Activated B cell treated with CpG ODN at 0.5 μM for 24 hours (primary cell): ENCODE results near the gene BPIFB2. TPM values are rescaled to one million over a fixed set of nuclear protein-coding genes. Genes with fewer than 3 reads are reported as not detected.

Source experiments
- ATAC-seq: fragments of 200-7000 bp; cut with Tn5 transposase; one replicate; pipeline ENCODE4 v1.10.0; 2021; ENCODE audit warnings: low read depth, mild to moderate bottlenecking, moderate library complexity
- CTCF ChIA-PET: fragments of 350-600 bp; sonication (Branson Sonifier 250); formaldehyde crosslinking; loops from one replicate; lab custom pipeline; 2021; ENCODE audit warnings: antibody characterized with exemption; lab: Charles Lee
- POLR2A ChIA-PET: fragments of 350-600 bp; sonication (Branson Sonifier 250); formaldehyde crosslinking; loops from one replicate; lab custom pipeline; 2021; ENCODE audit warnings: antibody characterized with exemption; lab: Charles Lee
- DNase-seq: peaks from one replicate; pipeline ENCODE4 v3.0.0; 2022
- H3K27ac Mint-ChIP-seq: one replicate; pipeline ENCODE4 v1.8.0; 2020; ENCODE audit warnings: mixed read lengths
- H3K27me3 Mint-ChIP-seq: one replicate; pipeline ENCODE4 v1.8.0; 2021; ENCODE audit warnings: mixed read lengths
- H3K36me3 Mint-ChIP-seq: one replicate; pipeline ENCODE4 v1.8.0; 2021; ENCODE audit warnings: low read depth, mixed read lengths
- H3K4me1 Mint-ChIP-seq: one replicate; pipeline ENCODE4 v1.8.0; 2021; ENCODE audit warnings: mixed read lengths
- H3K4me3 Mint-ChIP-seq: one replicate; pipeline ENCODE4 v1.8.0; 2020; ENCODE audit warnings: mild to moderate bottlenecking, mixed read lengths
- H3K9me3 Mint-ChIP-seq: one replicate; pipeline ENCODE4 v1.8.0; 2020; ENCODE audit warnings: mixed read lengths
- intact Hi-C: fragments of 100-400 bp; cut with micrococcal nuclease; formaldehyde crosslinking; loops from one replicate; pipeline ENCODE4 v1.15.1; 2024
- total RNA-seq: library from RNA; stranded (reverse); gene quantifications from 2 replicates; pipeline ENCODE4 v1.2.3, GENCODE V29; 2022
- TF ChIP-seq, protein P1 (sequence below): fragments of 200-600 bp; IDR thresholded peaks from one replicate; pipeline ENCODE4 v1.8.0; 2022; ENCODE audit warnings: antibody characterized with exemption, mild to moderate bottlenecking

BPIFB2 gene
- total RNA-seq, 1 donor from 2014 or later = not detected

DNA sequence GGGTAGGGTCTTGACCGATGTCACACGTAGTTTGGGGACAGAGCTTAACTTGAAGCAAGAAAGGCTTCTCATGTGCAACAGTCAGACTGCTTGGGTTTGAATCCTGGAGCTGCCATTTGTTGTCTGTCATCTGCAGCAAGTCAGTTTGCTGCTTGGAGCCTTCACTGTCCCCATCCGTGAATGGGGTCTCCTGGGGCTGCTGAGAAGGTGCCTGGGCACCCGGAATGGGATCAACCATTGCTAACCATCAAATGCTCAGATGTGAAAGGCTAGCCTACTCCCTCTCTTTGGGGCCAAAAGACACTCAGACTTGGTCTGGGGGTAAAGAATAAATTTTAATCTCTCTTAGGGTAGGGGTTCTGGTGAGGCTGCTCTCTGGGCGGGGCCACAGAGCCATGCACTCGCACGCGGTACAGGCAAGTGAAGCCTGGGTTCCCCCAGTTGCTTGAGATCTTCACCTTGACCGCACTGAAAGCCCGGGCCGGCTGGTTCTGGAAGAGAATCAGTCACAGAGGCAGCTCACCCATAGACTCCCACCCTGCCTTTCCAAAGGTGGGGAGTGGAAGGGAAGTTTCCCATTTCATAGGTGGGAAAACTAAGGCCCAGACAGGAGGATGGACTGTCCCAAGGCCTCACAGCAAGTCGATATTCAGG lies 23.9 kb upstream of the BPIFB2 start:
- TF ChIP-seq, protein P1, sequence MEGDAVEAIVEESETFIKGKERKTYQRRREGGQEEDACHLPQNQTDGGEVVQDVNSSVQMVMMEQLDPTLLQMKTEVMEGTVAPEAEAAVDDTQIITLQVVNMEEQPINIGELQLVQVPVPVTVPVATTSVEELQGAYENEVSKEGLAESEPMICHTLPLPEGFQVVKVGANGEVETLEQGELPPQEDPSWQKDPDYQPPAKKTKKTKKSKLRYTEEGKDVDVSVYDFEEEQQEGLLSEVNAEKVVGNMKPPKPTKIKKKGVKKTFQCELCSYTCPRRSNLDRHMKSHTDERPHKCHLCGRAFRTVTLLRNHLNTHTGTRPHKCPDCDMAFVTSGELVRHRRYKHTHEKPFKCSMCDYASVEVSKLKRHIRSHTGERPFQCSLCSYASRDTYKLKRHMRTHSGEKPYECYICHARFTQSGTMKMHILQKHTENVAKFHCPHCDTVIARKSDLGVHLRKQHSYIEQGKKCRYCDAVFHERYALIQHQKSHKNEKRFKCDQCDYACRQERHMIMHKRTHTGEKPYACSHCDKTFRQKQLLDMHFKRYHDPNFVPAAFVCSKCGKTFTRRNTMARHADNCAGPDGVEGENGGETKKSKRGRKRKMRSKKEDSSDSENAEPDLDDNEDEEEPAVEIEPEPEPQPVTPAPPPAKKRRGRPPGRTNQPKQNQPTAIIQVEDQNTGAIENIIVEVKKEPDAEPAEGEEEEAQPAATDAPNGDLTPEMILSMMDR = no peak
- DNase-seq = no peak
- Mint-ChIP-seq H3K4me3 (no peak overlapping the region), H3K36me3 (no peaks in the 10 kb centered on the region), H3K27me3 (no peaks in the 10 kb centered on the region), H3K4me1 (no peaks in the 10 kb centered on the region), H3K27ac (no peak overlapping the region), H3K9me3 (no peaks in the 10 kb centered on the region)
- POLR2A ChIA-PET = interaction anchor here (1.1 kb wide), 1 partner anchor 9 kb away, joined by 3 read pairs; no protein-coding TSS in a partner anchor
- no peak for ATAC-seq
- CTCF ChIA-PET = no interaction called here
- intact Hi-C loops = no loop called here

- Mint-ChIP-seq H3K4me1 (no peaks in the 10 kb centered on the region), H3K4me3 (no peak overlapping the region), H3K27ac (no peak overlapping the region), H3K36me3 (no peaks in the 10 kb centered on the region), H3K9me3 (no peaks in the 10 kb centered on the region), H3K27me3 (no peaks in the 10 kb centered on the region)
- ATAC-seq (no peak), DNase-seq (no peak)
- TF ChIP-seq, protein P1 = no peak
- intact Hi-C loops = no loop called here
- POLR2A ChIA-PET = interaction anchor here (1.1 kb wide), 1 partner anchor 9 kb away, joined by 3 read pairs; no protein-coding TSS in a partner anchor
- CTCF ChIA-PET = no interaction called here
These were observed 23.3 kb upstream of the BPIFB2 start for GRCh38 chr20:32984196-32984595.

- no peaks in the 10 kb centered on the region for H3K9me3 Mint-ChIP-seq
- ChIA-PET POLR2A (no interaction called here), CTCF (no interaction called here)
- ATAC-seq = no peak
- no peak overlapping the region for H3K27ac Mint-ChIP-seq
- TF ChIP-seq, protein P1 = no peak
- intact Hi-C loops = no loop called here
- H3K27me3 Mint-ChIP-seq = no peaks in the 10 kb centered on the region
- no peaks in the 10 kb centered on the region for H3K36me3 Mint-ChIP-seq
- H3K4me1 Mint-ChIP-seq = no peaks in the 10 kb centered on the region
- no peak overlapping the region for H3K4me3 Mint-ChIP-seq
- DNase-seq = no peak
These were observed 22.7 kb upstream of the BPIFB2 start for GRCh38 chr20:32984631-32985354.

DNA sequence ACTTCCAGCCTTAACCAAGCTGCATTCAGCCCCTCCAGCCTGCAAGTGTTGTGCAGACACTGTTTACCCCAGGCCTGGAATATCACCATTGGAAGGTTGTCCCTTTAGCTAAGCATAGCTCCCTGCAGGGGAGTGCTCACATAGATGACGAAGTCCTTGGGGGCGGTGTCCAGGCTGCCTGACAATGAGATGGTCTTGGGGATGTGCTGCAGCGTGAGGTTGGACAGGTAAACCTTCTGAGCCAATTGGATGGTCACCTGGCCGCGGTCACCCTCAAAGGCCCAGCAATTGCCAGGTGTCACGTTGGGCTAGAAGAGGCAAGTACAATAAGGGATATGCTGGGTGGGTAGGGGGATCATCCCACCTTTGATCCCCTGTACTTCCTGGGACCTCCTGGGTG lies 21.9 kb upstream of the BPIFB2 start:
- ChIA-PET CTCF (no interaction called here), POLR2A (interaction anchor here (0.9 to 1.1 kb wide), 2 partner anchors 13 to 17 kb away, joined by 3 to 5 read pairs; no protein-coding TSS in a partner anchor)

More for the DNA sequence above, 21.9 kb upstream of the BPIFB2 start:
- Mint-ChIP-seq H3K27ac (no peak overlapping the region), H3K4me1 (peaks cover 2% of the 10 kb centered on the region), H3K27me3 (no peaks in the 10 kb centered on the region), H3K36me3 (no peaks in the 10 kb centered on the region), H3K4me3 (no peak overlapping the region), H3K9me3 (no peaks in the 10 kb centered on the region)
- DNase-seq (no peak), ATAC-seq (no peak)
- intact Hi-C loops = no loop called here
- TF ChIP-seq, protein P1 = no peak
